VCaP (cell line): ENCODE measurements around the gene STOX2.

Experiments used
- H3K27ac ChIP-seq: fragments of 450-650 bp; 2 replicates; pipeline ENCODE4 v1.5.1; 2017
- CTCF ChIP-seq: fragments of 450-650 bp; conservative IDR thresholded peaks from 2 replicates; pipeline ENCODE4 v1.5.1; 2017; ENCODE audit warnings: mild to moderate bottlenecking, moderate library complexity

The STOX2 gene

GRCh38 chr4:183968931-183969330, 63.8 kb downstream of the STOX2 start:
- no peak overlapping the region for H3K27ac ChIP-seq
- no peak for TF ChIP-seq CTCF

GRCh38 chr4:183969596-183969995, 64.5 kb downstream of the STOX2 start:
- no peak overlapping the region for H3K27ac ChIP-seq
- TF ChIP-seq CTCF: no peak

GRCh38 chr4:183971929-183972490, 66.9 kb downstream of the STOX2 start:
- H3K27ac ChIP-seq: no peak overlapping the region
- TF ChIP-seq CTCF: no peak

- no peak for TF ChIP-seq CTCF
- no peak overlapping the region for H3K27ac ChIP-seq
These were observed 72.6 kb downstream of the STOX2 start for GRCh38 chr4:183977707-183978106.

- no peak overlapping the region for H3K27ac ChIP-seq
- TF ChIP-seq CTCF: no peak
These were observed 79.5 kb downstream of the STOX2 start for GRCh38 chr4:183984566-183984965.

GRCh38 chr4:183985786-183986185, 80.7 kb downstream of the STOX2 start:
- no peak overlapping the region for H3K27ac ChIP-seq
- no peak for TF ChIP-seq CTCF

- no peak for TF ChIP-seq CTCF
- H3K27ac ChIP-seq: no peak overlapping the region
These were observed 81.3 kb downstream of the STOX2 start for GRCh38 chr4:183986291-183986970.
